GM10266 (cell line): ENCODE results near the gene HSD17B11.
"Not testable (repeated sequence)": the region's sequence is repeated elsewhere in the genome, so short reads cannot be mapped to it uniquely, and the experiment has no call there.

Experiments used
- DNase-seq: peaks from one replicate; pipeline ENCODE4 v3.0.0; 2012; ENCODE audit errors: extremely low spot score
- CTCF ChIP-seq: IDR thresholded peaks from 2 replicates; pipeline ENCODE4 v1.5.1; 2012; ENCODE audit warnings: mild to moderate bottlenecking, low read depth; ENCODE audit not compliant: control insufficient read depth, insufficient read depth; ENCODE audit errors: missing control alignments

Gene HSD17B11

DNA sequence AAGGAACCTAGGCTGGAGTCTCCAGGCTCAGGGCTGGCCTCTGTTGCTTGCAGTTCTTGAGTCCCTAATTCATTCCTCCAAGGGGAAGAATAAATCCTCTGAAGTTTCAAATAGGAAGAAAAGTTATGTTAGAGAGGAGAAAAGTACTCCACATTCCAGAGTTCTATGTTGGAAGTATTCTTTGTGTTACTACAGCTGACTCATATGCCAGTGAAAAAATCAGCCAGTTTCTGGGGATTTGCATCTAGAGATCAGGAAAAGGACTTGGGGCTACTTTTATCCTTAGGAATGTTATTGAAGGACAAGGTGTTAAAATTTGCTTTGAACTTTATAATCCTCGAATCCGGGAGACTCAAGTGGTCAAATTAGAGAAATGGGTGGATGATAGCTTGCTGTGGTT, 19.7 kb upstream of the HSD17B11 start:
- DNase-seq, result no peak
- no peak for TF ChIP-seq CTCF

GRCh38 chr4:87410157-87410556, 19.2 kb upstream of the HSD17B11 start:
- TF ChIP-seq CTCF, result no peak

GRCh38 chr4:87409420-87409939, 18.5 kb upstream of the HSD17B11 start:
- no peak for TF ChIP-seq CTCF
- DNase-seq, result no peak

More at GRCh38 chr4:87410157-87410556, 19.2 kb upstream of the HSD17B11 start:
- DNase-seq, result no peak

DNA sequence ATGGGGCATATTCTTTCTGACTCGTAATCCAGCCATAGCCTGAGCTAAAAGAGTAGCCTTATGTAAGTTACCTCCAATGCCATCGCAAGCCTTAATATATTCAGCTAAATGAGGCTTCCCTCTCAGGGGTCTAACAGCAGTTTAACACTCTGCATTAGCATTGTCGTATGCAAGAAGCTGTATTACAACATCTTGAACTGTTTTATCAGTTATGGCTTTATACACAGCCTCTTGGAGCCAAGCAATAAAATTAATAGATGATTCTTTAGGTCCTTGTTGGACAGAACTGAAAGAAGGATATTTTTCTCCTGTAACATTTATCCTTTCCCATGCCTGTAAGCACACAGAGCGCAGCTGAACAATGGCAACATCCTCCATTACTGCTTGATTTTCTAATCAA, 15.9 kb upstream of the HSD17B11 start:
- DNase-seq, result not testable (repeated sequence)

GRCh38 chr4:87406462-87406861, 15.5 kb upstream of the HSD17B11 start:
- TF ChIP-seq CTCF, result no peak
- DNase-seq, result peak; percentile 22

DNA sequence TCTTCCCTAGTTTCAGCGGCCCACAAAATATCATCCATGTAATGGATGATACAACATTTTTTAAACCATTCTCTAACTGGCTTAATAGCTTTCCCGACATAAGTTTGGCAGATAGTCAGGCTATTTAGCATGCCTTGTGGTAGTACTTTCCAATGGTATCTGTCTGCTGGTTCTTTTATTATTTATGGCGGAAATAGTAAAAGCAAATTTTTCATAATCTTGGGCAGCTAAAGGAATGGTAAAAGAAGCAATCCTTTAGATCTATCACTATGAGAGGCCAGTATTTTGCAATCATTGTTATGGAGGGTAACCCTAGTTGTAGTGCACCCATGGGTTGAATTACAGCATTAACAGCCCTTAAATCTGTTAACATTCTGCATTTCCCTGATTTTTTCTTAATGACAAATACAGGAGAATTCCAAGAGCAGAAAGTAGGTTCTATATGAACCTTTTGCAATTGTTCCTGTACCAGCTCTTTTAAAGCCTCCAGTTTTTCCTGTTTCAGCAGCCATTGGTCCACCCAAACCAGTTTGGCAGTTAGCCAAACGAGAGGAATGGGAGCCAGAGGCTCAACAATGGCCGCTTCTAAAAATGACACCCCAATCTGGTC, 14.3 kb upstream of the HSD17B11 start:
- DNase-seq, result no peak
- TF ChIP-seq CTCF, result no peak

GRCh38 chr4:87403732-87404131, 12.7 kb upstream of the HSD17B11 start:
- not testable (repeated sequence) for DNase-seq

GRCh38 chr4:87399954-87400353, 9.0 kb upstream of the HSD17B11 start:
- no peak for DNase-seq
- TF ChIP-seq CTCF, result no peak
